Epithelial cell of prostate (primary cell): ENCODE measurements around the gene XRN1.
"Not testable (repeated sequence)": the region's sequence is repeated elsewhere in the genome, so short reads cannot be mapped to it uniquely, and the experiment has no call there.

Experiments
- DNase-seq: peaks from one replicate; pipeline ENCODE4 v3.0.0-alpha.2; 2011; ENCODE audit warnings: low read depth, low spot score
- H3K27ac ChIP-seq: fragments of 450-650 bp; 2 replicates; pipeline ENCODE4 v1.5.1; 2017; ENCODE audit warnings: mild to moderate bottlenecking

XRN1 gene

GRCh38 chr3:142353571-142353970 is 94.3 kb downstream of the XRN1 start:
- no peak overlapping the region for H3K27ac ChIP-seq
- DNase-seq: no peak

- H3K27ac ChIP-seq, DNase-seq: not testable (repeated sequence)
Measured at GRCh38 chr3:142352698-142353097, 95.1 kb downstream of the XRN1 start.

- H3K27ac ChIP-seq: no peak overlapping the region
- no peak for DNase-seq
Measured at GRCh38 chr3:142348460-142348859, 99.4 kb downstream of the XRN1 start.

GRCh38 chr3:142337994-142338393 is 109.8 kb downstream of the XRN1 start:
- no peak for DNase-seq

GRCh38 chr3:142332390-142332789 is 115.4 kb downstream of the XRN1 start:
- no peak for DNase-seq
- no peak overlapping the region for H3K27ac ChIP-seq

More at GRCh38 chr3:142337994-142338393, 109.8 kb downstream of the XRN1 start:
- H3K27ac ChIP-seq: no peak overlapping the region

GRCh38 chr3:142324275-142324953 is 123.4 kb downstream of the XRN1 start:
- H3K27ac ChIP-seq, DNase-seq: not testable (repeated sequence)

GRCh38 chr3:142319912-142320311 is 127.9 kb downstream of the XRN1 start:
- H3K27ac ChIP-seq: no peak overlapping the region
- DNase-seq: no peak

- no peak for DNase-seq
- no peak overlapping the region for H3K27ac ChIP-seq
Measured at GRCh38 chr3:142319094-142319493, 128.7 kb downstream of the XRN1 start.

GRCh38 chr3:142318331-142318730 is 129.5 kb downstream of the XRN1 start:
- no peak overlapping the region for H3K27ac ChIP-seq
- no peak for DNase-seq

- not testable (repeated sequence) for DNase-seq
Measured at GRCh38 chr3:142315978-142316388, 131.9 kb downstream of the XRN1 start.

GRCh38 chr3:142315083-142315482 is 132.8 kb downstream of the XRN1 start:
- H3K27ac ChIP-seq: no peak overlapping the region
- no peak for DNase-seq

More at GRCh38 chr3:142315978-142316388, 131.9 kb downstream of the XRN1 start:
- not testable (repeated sequence) for H3K27ac ChIP-seq

- no peak for DNase-seq
- H3K27ac ChIP-seq: no peak overlapping the region
Measured at GRCh38 chr3:142310439-142310838, 137.4 kb downstream of the XRN1 start.

- not testable (repeated sequence) for DNase-seq, H3K27ac ChIP-seq
Measured at GRCh38 chr3:142302847-142303246, 145.0 kb downstream of the XRN1 start.

- no peak for DNase-seq
- no peak overlapping the region for H3K27ac ChIP-seq
Measured at GRCh38 chr3:142298626-142299025, 149.2 kb downstream of the XRN1 start.

GRCh38 chr3:142296507-142296906 is 151.3 kb downstream of the XRN1 start:
- DNase-seq: no peak
- no peak overlapping the region for H3K27ac ChIP-seq

GRCh38 chr3:142287866-142288638 is 159.8 kb downstream of the XRN1 start:
- no peak overlapping the region for H3K27ac ChIP-seq
- DNase-seq: no peak

GRCh38 chr3:142285083-142285517 is 162.7 kb downstream of the XRN1 start:
- DNase-seq: no peak

GRCh38 chr3:142282503-142282902 is 165.3 kb downstream of the XRN1 start:
- H3K27ac ChIP-seq: no peak overlapping the region
- DNase-seq: no peak

More at GRCh38 chr3:142285083-142285517, 162.7 kb downstream of the XRN1 start:
- H3K27ac ChIP-seq: no peak overlapping the region

- H3K27ac ChIP-seq: no peak overlapping the region
- no peak for DNase-seq
Measured at GRCh38 chr3:142281474-142281873, 166.4 kb downstream of the XRN1 start.

- no peak overlapping the region for H3K27ac ChIP-seq
- DNase-seq: no peak
Measured at GRCh38 chr3:142279965-142280590, 167.8 kb downstream of the XRN1 start.

- no peak for DNase-seq
- H3K27ac ChIP-seq: no peak overlapping the region
Measured at GRCh38 chr3:142278451-142278850, 169.4 kb downstream of the XRN1 start.
